Measurements from ENCODE around the gene IL18.

Gene IL18

GRCh38 chr11:112159098-112160065, 4.5 kb downstream of the IL18 start:
- H3K27ac ChIP-seq: no peak overlapping the region
- no peak for TF ChIP-seq CTCF (conservative IDR thresholded peaks at IDR 0.05)

- no peak overlapping the region for H3K27ac ChIP-seq
- no peak for TF ChIP-seq CTCF (conservative IDR thresholded peaks at IDR 0.05)
Observed at GRCh38 chr11:112156956-112157766, 6.7 kb downstream of the IL18 start.

GRCh38 chr11:112156153-112156955, 7.5 kb downstream of the IL18 start:
- no peak overlapping the region for H3K27ac ChIP-seq
- no peak for TF ChIP-seq CTCF (conservative IDR thresholded peaks at IDR 0.05)

GRCh38 chr11:112150517-112150916, 13.4 kb downstream of the IL18 start:
- H3K27ac ChIP-seq: no peak overlapping the region
- TF ChIP-seq CTCF (conservative IDR thresholded peaks at IDR 0.05): no peak

- TF ChIP-seq CTCF (conservative IDR thresholded peaks at IDR 0.05): no peak
- H3K27ac ChIP-seq: no peak overlapping the region
Observed at GRCh38 chr11:112143597-112143996, 20.3 kb downstream of the IL18 start.

GRCh38 chr11:112134473-112134872, 29.4 kb downstream of the IL18 start:
- H3K27ac ChIP-seq: no peak overlapping the region
- TF ChIP-seq CTCF (conservative IDR thresholded peaks at IDR 0.05): no peak
